ENCODE measurements around the gene LMOD3. TPM values are rescaled to one million over a fixed set of nuclear protein-coding genes. Genes with fewer than 3 reads are reported as not detected.
A peak's percentile ranks its signal among the peaks of the same experiment; 100 is the strongest.

The LMOD3 gene
- total RNA-seq, 4 donors from 2014 or later, result not detected

DNA sequence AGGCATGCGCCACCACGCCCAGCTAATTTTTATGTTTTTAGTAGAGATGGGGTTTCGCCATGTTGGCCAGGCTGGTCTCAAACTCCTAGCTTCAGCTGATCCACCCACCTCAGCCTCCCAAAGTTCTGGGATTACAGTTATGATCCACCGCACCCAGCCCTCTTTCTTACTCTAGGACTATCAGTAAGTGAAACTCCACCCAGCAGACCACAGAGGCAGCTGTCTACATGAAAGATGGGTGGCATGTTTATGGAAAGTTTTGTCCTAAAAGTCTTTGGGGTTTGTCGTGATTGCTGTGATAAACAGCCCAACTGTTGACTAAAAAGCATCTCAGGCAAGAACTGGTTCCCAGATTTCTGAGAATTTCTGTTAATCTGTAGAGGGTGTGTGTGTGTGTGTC, 26.8 kb downstream of the LMOD3 start:
- Histone ChIP-seq H3K27me3 (no peaks in the 10 kb centered on the region), H3K27ac (peak overlapping the region; percentile 59 to 85 (median 76)), H3K9me3 (no peaks in the 10 kb centered on the region), H3K4me3 (peak overlapping the region in 1 of 4 donors; percentile 2), H3K4me1 (peaks cover 4 to 55% (median 23%) of the 10 kb centered on the region in 4 donors), H3K36me3 (peaks cover 0 to 14% (median 0%) of the 10 kb centered on the region in 3 donors)
- DNase-seq, result peak in 1 of 3 donors; percentile 67
- TF ChIP-seq, protein P1, sequence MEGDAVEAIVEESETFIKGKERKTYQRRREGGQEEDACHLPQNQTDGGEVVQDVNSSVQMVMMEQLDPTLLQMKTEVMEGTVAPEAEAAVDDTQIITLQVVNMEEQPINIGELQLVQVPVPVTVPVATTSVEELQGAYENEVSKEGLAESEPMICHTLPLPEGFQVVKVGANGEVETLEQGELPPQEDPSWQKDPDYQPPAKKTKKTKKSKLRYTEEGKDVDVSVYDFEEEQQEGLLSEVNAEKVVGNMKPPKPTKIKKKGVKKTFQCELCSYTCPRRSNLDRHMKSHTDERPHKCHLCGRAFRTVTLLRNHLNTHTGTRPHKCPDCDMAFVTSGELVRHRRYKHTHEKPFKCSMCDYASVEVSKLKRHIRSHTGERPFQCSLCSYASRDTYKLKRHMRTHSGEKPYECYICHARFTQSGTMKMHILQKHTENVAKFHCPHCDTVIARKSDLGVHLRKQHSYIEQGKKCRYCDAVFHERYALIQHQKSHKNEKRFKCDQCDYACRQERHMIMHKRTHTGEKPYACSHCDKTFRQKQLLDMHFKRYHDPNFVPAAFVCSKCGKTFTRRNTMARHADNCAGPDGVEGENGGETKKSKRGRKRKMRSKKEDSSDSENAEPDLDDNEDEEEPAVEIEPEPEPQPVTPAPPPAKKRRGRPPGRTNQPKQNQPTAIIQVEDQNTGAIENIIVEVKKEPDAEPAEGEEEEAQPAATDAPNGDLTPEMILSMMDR (IDR thresholded peaks at IDR 0.05), result no peak
- TF ChIP-seq POLR2A (IDR thresholded peaks at IDR 0.05), result no peak

DNA sequence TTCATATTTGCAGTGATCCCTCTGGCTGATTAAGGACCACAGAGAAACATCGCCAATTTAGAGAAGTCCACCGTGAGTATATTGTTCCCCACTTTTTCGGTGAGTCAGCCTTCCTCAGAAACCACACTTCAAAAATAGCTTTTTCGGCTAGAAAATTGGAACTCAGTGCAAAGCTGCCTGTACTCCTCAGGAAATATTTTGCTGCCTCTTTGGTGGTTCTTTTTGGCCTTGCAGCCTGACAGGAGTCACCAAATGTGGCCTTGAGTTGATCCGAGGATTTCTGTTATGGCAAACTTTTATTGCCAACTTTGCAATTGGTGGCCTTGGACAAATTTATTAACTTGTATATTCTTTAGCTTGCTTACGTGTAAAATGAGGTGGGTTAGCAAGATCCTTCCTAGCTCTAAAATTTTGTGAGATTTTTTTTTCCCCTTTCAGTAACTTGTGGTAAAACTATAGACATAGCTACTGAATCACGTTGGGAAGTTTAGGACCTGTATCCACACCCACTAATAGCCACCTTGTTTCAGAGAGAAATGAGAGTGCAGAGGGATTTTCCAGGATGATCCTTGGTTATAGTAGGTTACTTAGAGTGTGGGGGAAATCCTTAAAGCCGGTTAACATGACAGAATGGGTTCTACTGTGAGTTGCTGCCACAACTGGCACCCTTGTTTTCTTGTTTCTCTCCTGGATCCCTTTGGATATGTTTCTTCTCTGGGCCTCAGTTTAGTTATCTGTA, 27.8 kb downstream of the LMOD3 start:
- no peak for DNase-seq
- Histone ChIP-seq H3K4me1 (peaks cover 4 to 63% (median 31%) of the 10 kb centered on the region in 4 donors), H3K4me3 (no peak overlapping the region), H3K27ac (peak overlapping the region; percentile 73 to 85 (median 78)), H3K36me3 (peaks cover 0 to 6% (median 0%) of the 10 kb centered on the region in 3 donors), H3K9me3 (no peaks in the 10 kb centered on the region), H3K27me3 (no peaks in the 10 kb centered on the region)
- TF ChIP-seq, protein P1 (IDR thresholded peaks at IDR 0.05), result no peak
- TF ChIP-seq POLR2A (IDR thresholded peaks at IDR 0.05), result no peak

DNA sequence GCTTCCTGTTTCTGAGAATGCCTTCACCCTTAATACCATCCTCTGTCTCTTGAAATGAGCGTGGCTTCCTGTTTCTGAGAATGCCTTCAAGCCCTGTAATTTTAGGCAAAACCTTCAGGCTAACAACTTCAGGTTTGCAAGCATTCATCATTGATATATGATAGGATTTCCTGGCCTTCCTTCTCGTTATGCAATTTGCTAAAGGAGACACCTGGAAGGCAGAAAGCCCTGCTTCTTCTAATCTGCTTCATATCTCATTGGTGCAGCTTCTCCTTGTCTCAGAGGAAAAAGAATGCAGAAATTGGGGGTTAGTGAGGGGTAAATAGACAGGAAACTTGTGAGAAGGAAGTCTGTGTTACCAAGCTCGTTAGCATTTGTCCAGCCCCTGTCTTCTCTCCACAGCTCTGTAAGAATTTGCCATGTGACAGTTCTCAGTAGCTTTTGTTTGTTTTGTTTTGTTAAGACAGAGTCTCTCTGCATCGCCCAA, 30.3 kb downstream of the LMOD3 start:
- DNase-seq, result peak in 1 of 3 donors; percentile 46
- H3K36me3 ChIP-seq, result peaks cover 0 to 6% (median 0%) of the 10 kb centered on the region in 3 donors
- peak overlapping the region in 2 of 4 donors; percentile 6 to 23 for H3K4me3 ChIP-seq
- H3K27ac ChIP-seq, result peak overlapping the region; percentile 73 to 85 (median 77)
- no peak for TF ChIP-seq POLR2A (IDR thresholded peaks at IDR 0.05)
- TF ChIP-seq, protein P1 (IDR thresholded peaks at IDR 0.05), result peak in 1 of 6 experiments; percentile 1
- H3K9me3 ChIP-seq, result no peaks in the 10 kb centered on the region
- no peaks in the 10 kb centered on the region for H3K27me3 ChIP-seq
- peaks cover 4 to 89% (median 45%) of the 10 kb centered on the region in 4 donors for H3K4me1 ChIP-seq

DNA sequence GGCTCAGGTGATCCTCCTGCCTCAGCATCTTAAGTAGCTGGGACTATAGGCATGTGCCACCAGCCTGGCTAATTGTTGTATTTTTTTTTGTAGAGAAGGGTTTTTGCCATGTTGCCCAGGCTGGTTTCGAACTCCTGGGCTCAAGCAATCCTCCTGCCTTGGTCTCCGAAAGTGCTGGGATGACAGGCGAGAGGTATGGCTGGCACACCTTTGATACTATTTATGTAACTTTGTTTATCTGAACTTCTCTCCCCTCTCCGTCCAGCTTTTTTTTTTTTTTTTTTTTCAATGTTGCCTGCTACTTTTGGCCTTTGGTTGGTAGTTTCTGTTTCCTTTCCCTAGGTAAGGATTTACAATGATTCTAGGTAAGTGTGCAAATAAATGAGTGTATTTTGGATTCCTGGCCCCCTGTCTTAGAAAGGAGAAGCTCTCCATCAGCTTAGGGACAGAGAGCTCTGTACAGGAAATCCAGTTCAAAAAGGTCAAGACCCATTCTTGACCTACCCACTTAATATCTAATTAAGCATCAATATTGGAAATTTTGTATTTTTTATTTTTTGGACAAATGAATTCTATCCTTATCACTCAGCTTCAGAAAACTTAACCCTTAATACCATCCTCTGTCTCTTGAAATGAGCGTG, 30.9 kb downstream of the LMOD3 start:
- TF ChIP-seq, protein P1 (IDR thresholded peaks at IDR 0.05), result no peak
- TF ChIP-seq POLR2A (IDR thresholded peaks at IDR 0.05), result no peak
- Histone ChIP-seq H3K27me3 (no peaks in the 10 kb centered on the region), H3K4me3 (peak overlapping the region in 1 of 4 donors; percentile 23), H3K27ac (peak overlapping the region; percentile 73 to 85 (median 77)), H3K36me3 (peaks cover 0 to 6% (median 0%) of the 10 kb centered on the region in 3 donors), H3K9me3 (no peaks in the 10 kb centered on the region), H3K4me1 (peaks cover 4 to 94% (median 46%) of the 10 kb centered on the region in 4 donors)
- no peak for DNase-seq

DNA sequence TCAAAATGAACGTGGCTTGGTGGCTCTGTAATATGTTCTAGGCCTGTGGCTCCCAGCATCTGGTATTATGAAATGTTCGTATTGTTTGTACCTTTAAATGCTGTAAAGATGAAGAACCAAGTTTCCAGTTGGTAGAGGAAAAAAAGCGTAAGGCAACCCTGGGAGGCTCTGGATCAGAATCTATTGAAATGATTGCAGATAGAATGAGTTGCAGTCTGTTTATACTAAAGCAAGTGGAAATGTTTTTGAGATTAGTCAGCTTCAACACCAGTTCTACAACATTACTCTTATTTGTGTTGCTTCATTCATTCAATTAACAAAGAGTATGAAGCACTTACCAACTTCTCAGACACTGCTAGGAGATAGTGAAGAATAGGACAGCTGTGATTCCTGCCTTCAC, 32.4 kb downstream of the LMOD3 start:
- peaks cover 4 to 81% (median 46%) of the 10 kb centered on the region in 4 donors for H3K4me1 ChIP-seq
- TF ChIP-seq POLR2A (IDR thresholded peaks at IDR 0.05), result no peak
- TF ChIP-seq, protein P1 (IDR thresholded peaks at IDR 0.05), result no peak
- H3K27ac ChIP-seq, result peak overlapping the region; percentile 14 to 85 (median 53)
- H3K4me3 ChIP-seq, result no peak overlapping the region
- no peak for DNase-seq
- H3K27me3 ChIP-seq, result no peaks in the 10 kb centered on the region
- no peaks in the 10 kb centered on the region for H3K9me3 ChIP-seq
- H3K36me3 ChIP-seq, result peaks cover 0 to 6% (median 0%) of the 10 kb centered on the region in 3 donors

All from Peyer's patch (tissue), 4 donors.